ENCODE measurements around the gene MYO7B.

MYO7B gene

GRCh38 chr2:127649684-127650040, 114.2 kb downstream of the MYO7B start:
- no peak overlapping the region for H3K4me3 ChIP-seq (replicated peaks; ENCODE audit: insufficient read depth, low read length)
- H3K27ac ChIP-seq (replicated peaks): no peak overlapping the region
- peak; percentile 57 to 85 for DNase-seq (ENCODE audit: low read depth in 1 of 2, low spot score in 1 of 2)
- H3K27me3 ChIP-seq (ENCODE audit: insufficient read depth, poor library complexity, severe bottlenecking): no peaks in the 10 kb centered on the region
- TF ChIP-seq REST (IDR thresholded peaks at IDR 0.05; ENCODE audit: insufficient replicate concordance, low read depth): no peak
- TF ChIP-seq GABPA (IDR thresholded peaks at IDR 0.05; ENCODE audit: low read depth): no peak
- peak; percentile 75 for TF ChIP-seq CTCF (IDR thresholded peaks at IDR 0.05; ENCODE audit: insufficient read depth, low read length)

- TF ChIP-seq SPI1 (IDR thresholded peaks at IDR 0.05; ENCODE audit: borderline replicate concordance, low read depth) (no peak), REST (IDR thresholded peaks at IDR 0.05; ENCODE audit: insufficient replicate concordance, low read depth) (no peak), GABPA (IDR thresholded peaks at IDR 0.05; ENCODE audit: low read depth) (no peak), POLR2AphosphoS5 (IDR thresholded peaks at IDR 0.05; ENCODE audit: low read depth) (no peak), CTCF (IDR thresholded peaks at IDR 0.05; ENCODE audit: insufficient read depth, low read length) (no peak)
- no peak overlapping the region for H3K4me3 ChIP-seq (replicated peaks; ENCODE audit: insufficient read depth, low read length)
- no peaks in the 10 kb centered on the region for H3K27me3 ChIP-seq (ENCODE audit: insufficient read depth, poor library complexity, severe bottlenecking)
- no peak for DNase-seq (ENCODE audit: low read depth in 1 of 2, low spot score in 1 of 2)
- H3K27ac ChIP-seq (replicated peaks): no peak overlapping the region
Observed at GRCh38 chr2:127650041-127650784, 114.7 kb downstream of the MYO7B start.

- no peak overlapping the region for H3K4me3 ChIP-seq (replicated peaks; ENCODE audit: insufficient read depth, low read length)
- no peaks in the 10 kb centered on the region for H3K27me3 ChIP-seq (ENCODE audit: insufficient read depth, poor library complexity, severe bottlenecking)
- TF ChIP-seq POLR2AphosphoS5 (IDR thresholded peaks at IDR 0.05; ENCODE audit: low read depth) (no peak), REST (IDR thresholded peaks at IDR 0.05; ENCODE audit: insufficient replicate concordance, low read depth) (no peak), SPI1 (IDR thresholded peaks at IDR 0.05; ENCODE audit: borderline replicate concordance, low read depth) (peak; percentile 12; the same call in 1 of the 2 replicates), CTCF (IDR thresholded peaks at IDR 0.05; ENCODE audit: insufficient read depth, low read length) (no peak), GABPA (IDR thresholded peaks at IDR 0.05; ENCODE audit: low read depth) (no peak)
- H3K27ac ChIP-seq (replicated peaks): no peak overlapping the region
- DNase-seq (ENCODE audit: low read depth in 1 of 2, low spot score in 1 of 2): peak in 1 of 2 experiments; percentile 16
Observed at GRCh38 chr2:127650785-127651380, 115.4 kb downstream of the MYO7B start.
